Measurements from ENCODE around the gene RARB.

DNA sequence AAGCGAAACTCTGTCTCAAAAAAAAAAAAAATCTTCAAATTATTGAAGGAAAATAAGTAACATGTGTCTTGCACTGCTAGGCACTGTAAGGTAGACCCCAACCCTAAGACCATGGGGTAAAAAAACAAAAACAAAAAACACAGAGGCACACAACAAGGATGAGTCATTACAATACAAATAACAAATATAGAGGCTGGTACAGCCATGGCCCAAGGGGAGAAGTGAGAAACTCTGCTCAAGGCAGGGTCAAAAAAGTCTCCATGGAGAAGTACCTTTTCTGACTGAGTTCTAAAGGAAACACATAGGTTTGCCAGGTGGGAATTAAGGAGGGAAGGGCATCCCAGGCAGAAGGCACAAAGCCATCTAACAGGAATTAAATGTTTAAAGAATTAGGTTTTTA is 182.1 kb downstream of the RARB start:
- no peak for TF ChIP-seq POLR2AphosphoS5 (IDR thresholded peaks at IDR 0.05; ENCODE audit: insufficient read depth, low read depth, low read length)
- TF ChIP-seq, protein P1, sequence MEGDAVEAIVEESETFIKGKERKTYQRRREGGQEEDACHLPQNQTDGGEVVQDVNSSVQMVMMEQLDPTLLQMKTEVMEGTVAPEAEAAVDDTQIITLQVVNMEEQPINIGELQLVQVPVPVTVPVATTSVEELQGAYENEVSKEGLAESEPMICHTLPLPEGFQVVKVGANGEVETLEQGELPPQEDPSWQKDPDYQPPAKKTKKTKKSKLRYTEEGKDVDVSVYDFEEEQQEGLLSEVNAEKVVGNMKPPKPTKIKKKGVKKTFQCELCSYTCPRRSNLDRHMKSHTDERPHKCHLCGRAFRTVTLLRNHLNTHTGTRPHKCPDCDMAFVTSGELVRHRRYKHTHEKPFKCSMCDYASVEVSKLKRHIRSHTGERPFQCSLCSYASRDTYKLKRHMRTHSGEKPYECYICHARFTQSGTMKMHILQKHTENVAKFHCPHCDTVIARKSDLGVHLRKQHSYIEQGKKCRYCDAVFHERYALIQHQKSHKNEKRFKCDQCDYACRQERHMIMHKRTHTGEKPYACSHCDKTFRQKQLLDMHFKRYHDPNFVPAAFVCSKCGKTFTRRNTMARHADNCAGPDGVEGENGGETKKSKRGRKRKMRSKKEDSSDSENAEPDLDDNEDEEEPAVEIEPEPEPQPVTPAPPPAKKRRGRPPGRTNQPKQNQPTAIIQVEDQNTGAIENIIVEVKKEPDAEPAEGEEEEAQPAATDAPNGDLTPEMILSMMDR (IDR thresholded peaks at IDR 0.05; ENCODE audit: extremely low read depth in 1 of 2, insufficient read depth in 1 of 2, low read depth in 1 of 2, low read length in 2 of 2) = no peak
- TF ChIP-seq MYC (IDR thresholded peaks at IDR 0.05; ENCODE audit: low read depth, low read length) = no peak
- TF ChIP-seq POLR2A (IDR thresholded peaks at IDR 0.05; ENCODE audit: low read depth, low read length) = no peak
- no peak for TF ChIP-seq FOS (IDR thresholded peaks at IDR 0.05; ENCODE audit: borderline replicate concordance, insufficient read depth, low read length)
- TF ChIP-seq, protein P2, sequence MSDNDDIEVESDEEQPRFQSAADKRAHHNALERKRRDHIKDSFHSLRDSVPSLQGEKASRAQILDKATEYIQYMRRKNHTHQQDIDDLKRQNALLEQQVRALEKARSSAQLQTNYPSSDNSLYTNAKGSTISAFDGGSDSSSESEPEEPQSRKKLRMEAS (IDR thresholded peaks at IDR 0.05; ENCODE audit: insufficient read depth, insufficient read length) = no peak
